A673 (cell line): ENCODE measurements around the gene TSPAN2.

Experiments
- EZH2 ChIP-seq: fragments of 200-600 bp; sonication (generic); IDR thresholded peaks from 2 replicates; pipeline ENCODE4 v1.6.1; 2017; ENCODE audit warnings: borderline replicate concordance, low read depth, mild to moderate bottlenecking, mixed read lengths, antibody characterized with exemption, low read length; ENCODE audit not compliant: poor library complexity, severe bottlenecking
- TF ChIP-seq, protein P1 (sequence below): fragments of 300-800, 200-600 bp; sonication (generic); conservative IDR thresholded peaks from 2 replicates; pipeline ENCODE4 v1.5.1; 2017; ENCODE audit warnings: low read depth, mild to moderate bottlenecking, antibody characterized with exemption, low read length, moderate library complexity, mixed read lengths

GRCh38 chr1:115059316-115059715 lies 30.0 kb downstream of the TSPAN2 start:
- TF ChIP-seq, protein P1, sequence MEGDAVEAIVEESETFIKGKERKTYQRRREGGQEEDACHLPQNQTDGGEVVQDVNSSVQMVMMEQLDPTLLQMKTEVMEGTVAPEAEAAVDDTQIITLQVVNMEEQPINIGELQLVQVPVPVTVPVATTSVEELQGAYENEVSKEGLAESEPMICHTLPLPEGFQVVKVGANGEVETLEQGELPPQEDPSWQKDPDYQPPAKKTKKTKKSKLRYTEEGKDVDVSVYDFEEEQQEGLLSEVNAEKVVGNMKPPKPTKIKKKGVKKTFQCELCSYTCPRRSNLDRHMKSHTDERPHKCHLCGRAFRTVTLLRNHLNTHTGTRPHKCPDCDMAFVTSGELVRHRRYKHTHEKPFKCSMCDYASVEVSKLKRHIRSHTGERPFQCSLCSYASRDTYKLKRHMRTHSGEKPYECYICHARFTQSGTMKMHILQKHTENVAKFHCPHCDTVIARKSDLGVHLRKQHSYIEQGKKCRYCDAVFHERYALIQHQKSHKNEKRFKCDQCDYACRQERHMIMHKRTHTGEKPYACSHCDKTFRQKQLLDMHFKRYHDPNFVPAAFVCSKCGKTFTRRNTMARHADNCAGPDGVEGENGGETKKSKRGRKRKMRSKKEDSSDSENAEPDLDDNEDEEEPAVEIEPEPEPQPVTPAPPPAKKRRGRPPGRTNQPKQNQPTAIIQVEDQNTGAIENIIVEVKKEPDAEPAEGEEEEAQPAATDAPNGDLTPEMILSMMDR = no peak
- TF ChIP-seq EZH2 = no peak
